Activated naive CD4-positive, alpha-beta T cell (primary cell): ENCODE measurements around the gene AIMP1.
"Not testable (repeated sequence)": the region's sequence is repeated elsewhere in the genome, so short reads cannot be mapped to it uniquely, and the experiment has no call there.

ENCODE experiments used
- DNase-seq, 4 experiments: peaks; one replicate each; lab custom pipeline; 2025; lab: John Stamatoyannopoulos, UW

The AIMP1 gene

DNA sequence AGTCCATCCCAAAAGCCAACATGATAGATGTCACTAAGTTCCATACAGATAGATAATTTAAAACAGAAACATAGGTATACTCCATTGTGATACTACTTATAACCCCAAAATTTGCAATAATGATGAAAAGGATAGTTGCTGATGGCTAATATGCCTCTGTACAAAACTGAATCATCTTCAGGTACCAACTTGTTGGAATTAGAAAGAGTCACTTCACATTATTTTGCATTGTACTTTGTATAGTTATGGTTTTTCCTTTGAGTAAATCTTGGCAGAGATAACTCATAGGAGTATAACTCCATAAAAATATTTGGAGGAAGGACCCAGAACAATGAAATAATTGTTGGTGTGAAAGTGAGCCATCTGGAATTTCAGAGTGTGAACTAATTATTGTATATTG lies 34.7 kb downstream of the AIMP1 start:
- DNase-seq, result no peak

DNA sequence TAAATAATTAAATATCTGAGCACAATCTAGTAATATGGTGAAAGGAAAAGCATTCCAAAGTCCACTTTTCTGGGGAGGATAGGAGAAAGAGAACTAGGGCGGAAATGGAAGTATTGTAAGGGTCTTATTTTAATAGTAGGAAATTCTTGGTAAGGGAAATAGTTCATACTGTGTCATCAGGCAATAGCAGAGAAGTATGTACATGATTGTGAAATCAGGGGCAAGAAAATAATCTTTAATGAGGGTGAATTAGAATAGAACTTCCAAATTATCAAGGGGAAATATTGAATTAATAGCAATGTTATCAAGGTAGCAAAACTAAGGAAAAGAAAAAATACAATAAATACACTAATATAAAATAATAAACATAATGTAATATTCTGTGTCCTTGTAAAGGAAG lies 37.4 kb downstream of the AIMP1 start:
- no peak for DNase-seq

DNA sequence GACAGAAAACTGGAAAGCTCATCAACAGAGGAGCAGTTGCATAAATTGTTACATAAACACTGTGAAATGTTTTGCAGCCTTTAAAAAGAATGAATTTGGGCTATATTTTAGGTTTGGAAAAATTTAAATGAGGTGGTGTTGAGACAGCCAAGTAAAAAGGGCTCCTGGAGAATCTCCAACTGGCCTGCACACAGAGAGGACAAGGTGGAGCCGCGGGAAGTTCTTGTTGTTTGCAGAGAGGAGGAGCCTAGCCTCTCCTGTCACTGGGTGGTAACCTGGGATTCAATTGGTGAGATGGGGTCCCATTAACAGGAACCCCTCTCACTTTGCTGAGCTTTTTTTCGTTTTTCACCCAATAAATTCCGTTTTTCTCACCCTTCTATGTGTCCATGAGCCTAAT lies 38.8 kb downstream of the AIMP1 start:
- no peak for DNase-seq

DNA sequence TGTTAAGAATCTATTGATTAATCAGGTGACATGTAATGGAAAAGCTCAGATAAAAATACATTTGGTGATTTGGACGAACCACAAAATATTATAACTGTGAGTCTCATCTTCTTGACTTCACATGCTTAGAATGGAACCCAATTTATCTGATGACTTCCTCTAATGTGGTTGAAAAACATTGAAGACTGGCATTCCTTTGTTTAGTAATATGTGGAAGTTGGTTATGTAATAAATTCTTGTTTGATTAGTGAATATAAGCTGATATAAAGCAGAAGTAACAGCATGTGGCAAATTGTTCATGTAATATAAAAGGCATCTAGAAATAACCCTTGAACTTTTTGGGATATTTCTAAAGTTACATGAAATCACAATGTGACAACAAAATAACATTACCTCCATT lies 42.5 kb downstream of the AIMP1 start:
- no peak for DNase-seq

DNA sequence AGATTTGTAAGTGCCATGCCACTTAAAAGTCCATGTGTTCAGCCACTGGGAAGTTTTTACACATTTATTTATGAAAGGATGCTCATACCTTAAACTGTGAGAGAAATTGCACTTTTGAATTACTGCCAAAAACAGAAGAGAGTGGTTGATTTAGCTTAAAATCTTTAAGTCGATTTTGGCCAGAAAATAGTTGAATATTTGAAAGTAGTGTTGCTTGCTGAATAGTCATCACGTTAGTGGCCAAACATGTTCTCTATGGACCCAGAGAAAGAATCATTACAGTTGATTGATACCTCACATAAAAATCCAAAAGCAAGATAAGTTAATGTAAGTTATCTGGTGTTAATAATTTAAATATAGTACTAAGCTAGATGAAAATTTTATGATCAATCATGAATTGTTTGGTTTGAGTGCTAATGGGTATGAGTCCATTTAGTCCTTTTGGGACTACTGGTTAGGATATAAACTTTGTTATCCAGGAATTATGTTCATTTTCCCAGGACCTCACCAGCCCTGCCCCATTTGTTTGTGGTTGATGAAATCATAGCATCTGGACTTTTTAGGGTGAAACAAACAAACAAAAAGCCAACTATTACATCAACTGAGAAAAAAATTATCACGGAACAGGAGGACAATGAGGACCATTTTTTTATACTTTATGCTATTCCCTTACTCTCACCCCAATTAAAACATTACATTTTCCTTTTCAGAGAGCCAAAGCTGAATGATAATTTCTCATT lies 45.9 kb downstream of the AIMP1 start:
- DNase-seq, result no peak

DNA sequence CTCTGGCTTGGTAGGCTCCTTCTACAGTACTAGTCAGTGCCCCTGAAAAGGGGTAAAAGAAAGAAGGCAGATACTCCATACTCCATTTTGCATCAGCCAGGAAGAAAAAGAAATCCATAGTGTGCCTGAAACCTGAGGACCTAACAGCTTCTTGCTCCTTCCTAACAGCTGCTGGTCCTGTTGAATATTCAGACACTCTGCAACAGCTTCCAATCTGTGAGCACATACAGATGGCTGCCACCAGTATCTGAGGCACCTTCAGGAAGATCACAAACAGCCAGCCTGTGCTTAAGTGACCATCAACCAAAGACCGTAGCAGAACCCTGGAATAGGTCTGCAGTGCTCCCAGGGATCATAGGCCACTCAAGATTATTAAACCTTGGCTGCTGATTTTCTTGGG lies 47.9 kb downstream of the AIMP1 start:
- DNase-seq, result no peak

DNA sequence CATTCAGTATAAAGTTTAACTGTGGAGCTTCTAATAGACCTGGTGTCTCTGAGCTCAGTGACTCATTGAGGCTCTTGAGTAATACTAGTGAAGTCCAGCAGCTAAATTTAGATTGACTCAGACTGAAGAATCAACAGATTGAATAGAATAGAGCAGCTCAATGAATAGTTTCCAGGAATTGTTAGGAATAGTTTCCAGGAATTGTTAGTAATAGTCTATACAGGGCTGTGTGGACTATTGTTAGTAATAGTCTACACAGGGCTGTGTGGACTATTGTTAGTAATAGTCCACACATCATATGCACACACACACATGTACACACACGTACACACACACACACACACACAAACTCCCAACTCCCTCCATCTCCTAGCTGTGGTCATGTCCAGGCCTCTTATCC lies 49.3 kb downstream of the AIMP1 start:
- no peak for DNase-seq

DNA sequence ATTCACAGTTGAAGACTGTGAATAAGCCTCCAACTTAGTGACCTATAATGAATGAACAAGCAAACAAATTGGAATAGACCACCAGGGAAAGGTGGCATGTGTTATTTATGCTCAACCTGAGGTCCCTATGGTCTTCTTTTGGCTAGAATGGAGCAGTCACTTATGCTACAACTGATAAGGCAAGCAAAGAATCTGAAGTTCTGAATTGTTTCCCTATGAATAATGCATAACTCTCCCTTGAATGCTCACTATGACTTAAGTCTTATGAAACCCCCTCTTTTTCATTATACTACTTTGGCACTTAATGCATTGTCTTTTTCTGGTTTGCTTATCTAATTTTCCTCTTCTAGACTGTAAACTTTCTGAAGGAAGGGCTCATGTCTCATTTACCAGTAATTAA lies 49.7 kb downstream of the AIMP1 start:
- DNase-seq, result no peak

DNA sequence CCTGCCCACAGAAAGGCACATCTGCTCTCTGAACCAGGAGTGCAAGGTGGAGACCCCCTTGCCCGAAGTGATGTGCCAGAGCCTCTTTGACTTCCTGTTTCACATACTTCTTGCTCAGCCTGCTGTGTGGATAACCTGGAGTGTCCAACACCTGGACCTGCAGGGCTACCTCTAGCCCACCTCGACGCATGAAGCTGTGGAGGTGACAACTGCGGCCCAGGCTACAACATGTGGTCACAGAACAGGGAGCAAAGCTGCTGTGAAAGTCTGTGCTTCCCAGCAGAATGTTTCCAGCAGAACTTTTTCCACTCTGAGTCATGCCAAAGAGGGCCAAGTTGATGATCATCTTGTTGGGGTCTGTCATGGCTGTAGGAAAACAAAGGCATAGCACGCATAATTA lies 50.7 kb downstream of the AIMP1 start:
- DNase-seq, result no peak

DNA sequence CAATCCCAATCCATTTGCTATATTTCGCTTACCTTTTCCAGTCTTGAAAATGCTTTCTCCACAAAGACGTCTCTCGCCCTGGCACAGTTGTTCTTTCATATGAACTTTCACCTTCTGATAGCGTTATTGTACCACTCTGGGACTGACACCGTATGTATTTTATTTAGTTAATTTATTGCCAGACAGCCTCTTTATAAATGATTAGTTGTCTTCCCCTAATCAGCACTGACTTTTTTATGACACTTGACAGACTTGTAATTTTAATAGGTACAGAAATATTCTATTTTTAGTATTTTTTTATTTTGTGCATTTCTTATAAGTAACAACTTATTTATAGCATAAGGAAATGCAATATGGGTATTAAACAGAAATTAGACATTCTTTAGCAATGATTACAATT lies 52.3 kb downstream of the AIMP1 start, which contains the start of gene GIMD1:
Gene GIMD1 (minus strand): TSS at position 101 of the 400 bp plus-strand sequence. CDS start 1,343 bp downstream, outside the sequence.
- no peak for DNase-seq

DNA sequence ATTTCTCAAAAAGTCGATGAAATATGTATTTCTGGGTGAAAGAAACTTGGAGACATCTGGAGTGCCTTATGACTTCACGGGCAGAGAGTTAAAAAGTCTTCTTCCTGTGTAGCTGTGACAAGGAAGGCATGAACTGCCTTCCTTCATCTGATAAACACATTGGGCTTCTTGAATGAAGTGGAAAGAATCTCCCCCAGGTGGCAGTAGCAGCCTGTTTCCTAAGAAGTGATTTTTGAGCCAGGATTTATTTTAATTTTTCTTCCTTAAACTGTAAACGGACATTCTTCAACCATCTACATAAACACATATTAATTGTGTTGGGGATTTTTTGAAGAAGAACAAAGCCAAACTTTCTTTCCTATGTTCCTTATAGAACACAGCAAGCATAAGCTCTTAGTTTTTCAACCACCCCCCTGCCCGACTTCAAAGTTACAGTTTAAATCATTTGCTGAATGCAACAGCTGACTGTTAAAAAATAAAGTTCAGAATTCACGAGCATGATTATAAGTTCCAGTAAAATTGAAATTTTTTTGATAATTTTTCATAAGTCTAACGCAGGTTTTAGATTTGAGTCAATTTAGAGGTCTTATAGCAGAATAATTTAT lies 53.2 kb downstream of the AIMP1 start:
- DNase-seq, result no peak

DNA sequence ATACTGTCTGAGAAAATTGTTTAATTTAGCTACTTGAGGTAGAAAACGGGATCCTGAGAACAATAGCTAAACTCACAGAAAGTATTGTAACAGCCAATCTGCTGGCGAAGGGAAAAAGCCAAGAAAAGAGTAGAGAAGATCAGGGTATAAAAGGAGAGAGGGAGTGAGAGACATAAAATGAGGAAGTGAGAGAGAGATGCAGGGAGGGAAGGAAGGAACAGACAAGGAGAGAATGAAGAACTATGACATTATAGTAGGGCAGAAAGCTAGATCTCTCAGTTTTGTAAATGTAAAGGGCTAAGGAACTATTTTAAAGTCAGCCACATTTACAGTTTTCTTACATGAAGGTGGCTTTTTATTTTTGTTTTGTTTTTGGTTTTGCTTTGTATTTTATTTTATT lies 53.9 kb downstream of the AIMP1 start:
- DNase-seq, result no peak

DNA sequence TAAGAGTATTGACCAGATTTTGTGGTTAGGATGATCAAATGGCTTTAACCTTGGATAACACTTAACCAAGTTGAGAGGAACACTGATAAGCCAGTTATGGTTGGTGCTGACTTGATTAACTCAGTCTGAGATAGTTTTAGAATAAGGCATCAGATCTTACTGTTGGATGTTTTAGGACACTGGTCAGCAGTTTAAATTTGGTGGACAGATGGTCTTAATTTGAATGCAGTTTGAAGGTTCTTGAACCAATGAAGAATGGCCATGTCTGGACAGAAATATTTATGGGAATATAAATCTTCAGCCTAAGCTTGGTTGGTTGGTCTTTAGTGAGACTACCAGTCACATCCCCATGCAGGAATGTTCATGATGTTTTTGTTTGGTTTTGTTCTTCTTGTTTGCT lies 54.8 kb downstream of the AIMP1 start:
- no peak for DNase-seq

DNA sequence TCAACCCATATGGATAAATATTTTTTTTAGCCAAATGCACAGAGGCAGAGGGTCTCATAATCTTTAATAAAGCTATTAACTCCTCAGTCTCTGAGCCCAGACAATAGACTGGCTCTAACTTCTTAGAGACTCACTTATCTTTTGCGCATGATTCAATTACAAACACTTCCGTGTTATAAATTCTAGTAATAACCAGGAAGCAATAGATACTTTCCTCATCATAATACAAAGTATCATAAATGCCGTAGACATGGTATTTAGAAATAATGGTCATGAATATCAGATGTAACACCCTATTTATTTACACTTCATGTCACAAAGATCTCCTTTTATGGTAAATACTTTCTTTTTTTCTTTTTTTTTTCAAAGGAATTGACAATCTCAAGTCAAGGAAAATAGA lies 56.7 kb downstream of the AIMP1 start:
- no peak for DNase-seq

DNA sequence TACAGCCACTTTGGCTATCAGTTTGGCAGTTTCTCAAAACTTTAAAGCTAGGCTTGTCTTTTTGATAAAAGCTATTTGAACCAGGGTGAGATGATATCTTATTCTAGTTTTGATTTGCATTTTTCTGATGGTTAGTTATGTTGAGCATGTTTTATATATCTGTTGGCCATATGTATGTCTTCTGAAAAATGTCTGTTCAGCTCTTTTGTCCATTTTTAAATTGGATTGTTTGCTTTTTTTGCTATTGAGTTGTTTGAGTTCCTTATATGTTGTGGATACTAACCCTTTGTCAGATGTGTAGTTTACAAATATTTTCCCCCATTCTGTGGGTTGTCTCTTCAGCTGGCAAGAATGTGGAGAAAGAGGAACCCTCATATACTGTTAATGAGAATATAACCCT lies 63.8 kb downstream of the AIMP1 start:
- DNase-seq, result no peak

DNA sequence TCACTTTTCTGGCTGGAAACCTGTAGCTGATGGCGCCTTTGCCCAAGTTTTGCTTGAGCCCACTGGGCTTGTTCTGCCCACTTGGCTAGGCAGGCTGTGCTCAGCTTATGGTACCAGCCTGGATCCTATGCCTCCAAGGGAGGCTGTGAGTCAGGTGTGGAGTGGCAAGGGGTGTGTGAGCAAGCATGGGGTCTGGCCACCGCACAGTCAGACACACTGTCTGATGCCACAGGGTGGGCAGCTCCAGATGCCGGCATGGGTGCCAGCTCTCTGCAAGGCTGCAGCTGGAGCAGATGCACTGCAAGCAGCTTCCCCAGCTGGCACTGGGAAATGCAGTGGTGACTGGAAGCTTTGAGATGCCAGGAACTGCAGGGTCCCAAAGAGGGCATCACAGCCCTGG lies 68.5 kb downstream of the AIMP1 start:
- DNase-seq, result no peak

DNA sequence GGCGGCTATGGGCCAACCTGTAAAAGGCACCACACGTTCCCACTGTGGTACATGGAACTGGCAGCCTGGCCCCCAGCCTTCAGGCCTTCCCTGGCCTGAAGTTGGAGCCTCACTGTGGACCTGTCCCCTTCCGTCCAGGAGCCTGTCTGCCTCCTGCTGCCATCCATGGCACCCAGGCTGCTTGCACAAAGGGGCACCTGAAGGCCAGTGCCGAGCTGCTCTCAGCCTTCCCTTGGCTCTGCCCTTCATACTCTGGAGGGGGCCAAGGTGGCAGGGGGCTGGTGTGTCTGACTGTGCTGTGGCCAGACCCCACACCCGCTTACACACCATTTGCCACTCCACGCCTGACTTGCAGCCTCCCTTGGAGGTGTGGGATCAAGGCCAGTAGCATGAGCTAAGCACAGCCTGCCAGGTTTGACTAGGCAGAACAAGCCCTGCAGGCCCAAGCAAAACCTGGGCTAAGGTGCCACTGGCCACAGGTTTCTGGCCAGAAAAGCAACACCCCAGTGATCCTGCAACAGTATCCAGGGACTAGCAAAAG lies 69.6 kb downstream of the AIMP1 start:
- no peak for DNase-seq

DNA sequence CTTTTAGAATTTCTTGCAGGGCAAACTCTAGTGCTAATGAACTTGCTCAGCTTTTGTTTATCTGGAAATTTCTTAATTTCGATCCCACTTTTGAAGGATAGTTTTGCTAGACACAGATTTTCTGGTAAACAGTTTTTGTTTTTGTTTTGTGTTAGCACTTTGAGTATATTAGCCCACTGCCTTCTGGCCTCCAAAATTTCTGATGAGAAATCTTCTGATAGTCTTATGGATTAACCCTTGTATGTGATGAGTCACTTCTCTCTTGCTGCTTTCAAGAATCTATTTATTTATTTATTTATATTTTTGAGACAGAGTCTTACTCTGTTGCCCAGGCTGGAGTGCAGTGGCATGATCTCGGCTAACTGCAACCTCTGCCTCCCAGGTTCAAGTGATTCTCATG lies 79.2 kb downstream of the AIMP1 start:
- DNase-seq, result no peak

DNA sequence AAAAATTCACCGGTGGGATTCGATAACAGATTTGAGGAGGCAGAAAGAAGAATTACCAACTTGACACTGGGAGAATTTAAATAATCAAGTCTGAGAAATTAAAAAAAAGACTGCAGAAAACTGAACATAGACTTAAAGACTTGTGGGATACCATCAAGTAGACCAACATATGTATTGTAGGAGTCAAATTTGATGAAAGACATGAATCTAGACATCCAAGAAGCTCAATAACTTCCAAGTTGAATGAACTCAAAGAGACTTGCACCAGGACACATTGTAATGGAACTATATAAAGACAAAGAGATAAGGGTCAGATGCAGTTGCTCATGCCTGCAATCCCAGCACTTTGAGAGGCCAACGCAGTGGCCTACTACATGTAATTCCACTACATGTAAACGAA lies 82.5 kb downstream of the AIMP1 start:
- not testable (repeated sequence) for DNase-seq
